ENCODE measurements around the gene NFATC1.
"Not testable (repeated sequence)": the region's sequence is repeated elsewhere in the genome, so short reads cannot be mapped to it uniquely, and the experiment has no call there.

Gene NFATC1

GRCh38 chr18:79489051-79489898 is 93.5 kb downstream of the NFATC1 start:
- no peak for DNase-seq (ENCODE audit: low read depth in 3 of 3)

- no peak for DNase-seq (ENCODE audit: low read depth in 3 of 3)
These were observed 94.3 kb downstream of the NFATC1 start for GRCh38 chr18:79489899-79490625.

- DNase-seq (ENCODE audit: low read depth in 3 of 3): no peak
These were observed 94.9 kb downstream of the NFATC1 start for GRCh38 chr18:79490626-79491041.

- DNase-seq (ENCODE audit: low read depth in 3 of 3): no peak
These were observed 95.4 kb downstream of the NFATC1 start for GRCh38 chr18:79491081-79491551.

GRCh38 chr18:79493211-79493800 is 97.6 kb downstream of the NFATC1 start:
- DNase-seq (ENCODE audit: low read depth in 3 of 3): no peak

- no peak for DNase-seq (ENCODE audit: low read depth in 3 of 3)
These were observed 98.1 kb downstream of the NFATC1 start for GRCh38 chr18:79493801-79494211.

- DNase-seq (ENCODE audit: low read depth in 3 of 3): no peak
These were observed 99.2 kb downstream of the NFATC1 start for GRCh38 chr18:79494936-79495335.

GRCh38 chr18:79495591-79496071 is 99.9 kb downstream of the NFATC1 start:
- no peak for DNase-seq (ENCODE audit: low read depth in 3 of 3)

- DNase-seq (ENCODE audit: low read depth in 3 of 3): no peak
These were observed 100.7 kb downstream of the NFATC1 start for GRCh38 chr18:79496237-79496977.

GRCh38 chr18:79496978-79497637 is 101.4 kb downstream of the NFATC1 start:
- no peak for DNase-seq (ENCODE audit: low read depth in 3 of 3)

- no peak for DNase-seq (ENCODE audit: low read depth in 3 of 3)
These were observed 101.9 kb downstream of the NFATC1 start for GRCh38 chr18:79497638-79498081.

- no peak for DNase-seq (ENCODE audit: low read depth in 3 of 3)
These were observed 102.9 kb downstream of the NFATC1 start for GRCh38 chr18:79498662-79499061.

- DNase-seq (ENCODE audit: low read depth in 3 of 3): no peak
These were observed 105.3 kb downstream of the NFATC1 start for GRCh38 chr18:79501006-79501405.

GRCh38 chr18:79502782-79503181 is 107.1 kb downstream of the NFATC1 start:
- no peak for DNase-seq (ENCODE audit: low read depth in 3 of 3)

- DNase-seq (ENCODE audit: low read depth in 3 of 3): no peak
These were observed 107.7 kb downstream of the NFATC1 start for GRCh38 chr18:79503406-79503805.

- DNase-seq (ENCODE audit: low read depth in 3 of 3): no peak
These were observed 108.3 kb downstream of the NFATC1 start for GRCh38 chr18:79504034-79504433.

- not testable (repeated sequence) for DNase-seq (ENCODE audit: low read depth in 3 of 3)
These were observed 108.8 kb downstream of the NFATC1 start for GRCh38 chr18:79504495-79504894.

- DNase-seq (ENCODE audit: low read depth in 3 of 3): not testable (repeated sequence)
These were observed 109.7 kb downstream of the NFATC1 start for GRCh38 chr18:79505465-79505864.

- DNase-seq (ENCODE audit: low read depth in 3 of 3): no peak
These were observed 110.7 kb downstream of the NFATC1 start for GRCh38 chr18:79506191-79507075.

GRCh38 chr18:79507076-79507545 is 111.4 kb downstream of the NFATC1 start:
- DNase-seq (ENCODE audit: low read depth in 3 of 3): no peak

Measured in stimulated activated CD4-positive, alpha-beta T cell treated with anti-CD3 and anti-CD28 coated beads, TNF-alpha, amount 100 ng/mL, for 4 hours (primary cell).